HCT116 (cell line): ENCODE results near the gene TMA7. TPM values are rescaled to one million over a fixed set of nuclear protein-coding genes. Genes with fewer than 3 reads are reported as not detected.

ENCODE experiments used
- ATAC-seq: fragments of 200-7000 bp; cut with Tn5 transposase; 2 replicates; pipeline ENCODE4 v1.9.1; 2020; ENCODE audit warnings: mild to moderate bottlenecking, moderate library complexity
- BruUV-seq: library from RNA; stranded (reverse); fragments of 400-500 nt; replicated peaks from 2 replicates; lab custom pipeline; 2021; lab: Mats Ljungman, UMichigan
- CTCF ChIA-PET: fragments of 300-600 bp; sonication (Branson Sonifier 250); formaldehyde crosslinking; loops from one replicate; lab custom pipeline; 2021; ENCODE audit warnings: antibody characterized with exemption; lab: Charles Lee
- POLR2A ChIA-PET: fragments of 300-600, 350-600 bp; sonication (Branson Sonifier 250); formaldehyde crosslinking; loops from one replicate; lab custom pipeline; 2021; ENCODE audit warnings: antibody characterized with exemption; lab: Charles Lee
- RAD21 ChIA-PET, 2 experiments: fragments of 300-600 bp; sonication (Branson Sonifier 250); formaldehyde crosslinking; loops; one replicate each; lab custom pipeline; 2023; ENCODE audit warnings: low total read pairs in 2 of 2; ENCODE audit not compliant: uncharacterized antibody in 2 of 2, unreplicated experiment in 2 of 2, low non-redundant PET in 1 of 2; lab: Charles Lee
- DNase-seq: peaks from one replicate; pipeline ENCODE4 v3.0.0-alpha.2; 2010; ENCODE audit warnings: low read depth, low spot score
- H2AFZ ChIP-seq: fragments of 200-600 bp; shearing (Covaris generic), sonication (generic); 2 replicates; pipeline ENCODE4 v1.6.1; 2017; ENCODE audit warnings: low read depth, mixed run types, mixed read lengths, antibody characterized with exemption, low read length; ENCODE audit not compliant: poor library complexity, severe bottlenecking
- H3K27ac ChIP-seq: 2 replicates; pipeline ENCODE4 v1.5.1; 2012; ENCODE audit warnings: low read depth, low read length
- H3K27me3 ChIP-seq: fragments of 200-600 bp; sonication (generic); 2 replicates; pipeline ENCODE4 v1.6.1; 2016; ENCODE audit warnings: mixed run types, low read length, mixed read lengths; ENCODE audit not compliant: insufficient read depth
- H3K36me3 ChIP-seq, 2 experiments: fragments of 200-500 bp in 1 of 2; fragments of 200-600 bp in 1 of 2; sonication (Bioruptor generic) in 1 of 2; sonication (generic) in 1 of 2; 2 replicates each; pipeline versions ENCODE4 v1.5.1 to v1.6.1; 2014 to 2016; ENCODE audit warnings: low read length in 2 of 2, inconsistent platforms in 1 of 2, mixed read lengths in 1 of 2, mixed run types in 1 of 2; ENCODE audit not compliant: insufficient read depth in 2 of 2, control insufficient read depth in 1 of 2
- H3K4me1 ChIP-seq, 2 experiments: fragments of 200-600 bp in 1 of 2; sonication (generic) in 1 of 2; 2 replicates each; pipeline versions ENCODE4 v1.5.1 to v1.6.1; 2012 to 2017; ENCODE audit warnings: low read length in 2 of 2, inconsistent platforms in 1 of 2, mild to moderate bottlenecking in 1 of 2, mixed read lengths in 1 of 2, mixed run types in 1 of 2, moderate library complexity in 1 of 2; ENCODE audit not compliant: insufficient read depth in 2 of 2, control insufficient read depth in 1 of 2
- H3K4me2 ChIP-seq: fragments of 200-600 bp; sonication (generic); 2 replicates; pipeline ENCODE4 v1.6.1; 2017; ENCODE audit warnings: mixed run types, low read length, mixed read lengths
- H3K4me3 ChIP-seq, 2 experiments: fragments of 200-600 bp in 1 of 2; sonication (generic) in 1 of 2; replicated peaks in 1 of 2; 2 replicates each; pipeline ENCODE4 v1.5.1; 2011 to 2016; ENCODE audit warnings: low read length in 2 of 2, control low read depth in 1 of 2, low read depth in 1 of 2, mild to moderate bottlenecking in 1 of 2, mixed read lengths in 1 of 2, mixed run types in 1 of 2
- H3K79me2 ChIP-seq: fragments of 200-600 bp; sonication (generic); 2 replicates; pipeline ENCODE4 v1.6.1; 2017; ENCODE audit warnings: mild to moderate bottlenecking, mixed run types, low read length, moderate library complexity, mixed read lengths; ENCODE audit not compliant: insufficient read depth
- H3K9ac ChIP-seq: fragments of 200-600 bp; sonication (generic); 2 replicates; pipeline ENCODE4 v1.6.1; 2016; ENCODE audit warnings: low read length, mixed read lengths
- H3K9me2 ChIP-seq: fragments of 200-600 bp; sonication (generic), shearing (Covaris generic); 2 replicates; pipeline ENCODE4 v1.6.1; 2017; ENCODE audit warnings: mixed run types, mild to moderate bottlenecking, moderate library complexity; ENCODE audit not compliant: insufficient read depth
- H3K9me3 ChIP-seq, 2 experiments: fragments of 200-500 bp in 1 of 2; fragments of 200-600 bp in 1 of 2; sonication (Bioruptor generic) in 1 of 2; sonication (generic) in 1 of 2; 2 replicates each; pipeline ENCODE4 v1.6.1; 2014 to 2017; ENCODE audit warnings: low read length in 2 of 2, mixed read lengths in 2 of 2, inconsistent platforms in 1 of 2, low read depth in 1 of 2, mild to moderate bottlenecking in 1 of 2, mixed run types in 1 of 2, moderate library complexity in 1 of 2; ENCODE audit not compliant: control insufficient read depth in 1 of 2, insufficient read depth in 1 of 2
- H4K20me1 ChIP-seq: fragments of 200-600 bp; sonication (generic), shearing (Covaris generic); 2 replicates; pipeline ENCODE4 v1.6.1; 2017; ENCODE audit warnings: mixed run types, mild to moderate bottlenecking, moderate library complexity; ENCODE audit not compliant: insufficient read depth
- ELF1 ChIP-seq: IDR thresholded peaks from 2 replicates; pipeline ENCODE4 v1.6.1; 2012; ENCODE audit warnings: low read depth, borderline replicate concordance
- EZH2phosphoT487 ChIP-seq: fragments of 200-600 bp; IDR thresholded peaks from 2 replicates; pipeline ENCODE4 v1.6.1; 2018; ENCODE audit warnings: antibody characterized with exemption, borderline replicate concordance
- FOSL1 ChIP-seq: IDR thresholded peaks from 2 replicates; pipeline ENCODE4 v1.6.1; 2012; ENCODE audit warnings: low read depth
- JUND ChIP-seq: IDR thresholded peaks from 2 replicates; pipeline ENCODE4 v1.6.1; 2012
- POLR2A ChIP-seq: IDR thresholded peaks from 2 replicates; pipeline ENCODE4 v1.7.0; 2011; ENCODE audit warnings: borderline replicate concordance; ENCODE audit not compliant: insufficient read depth, insufficient read length; ENCODE audit errors: extremely low read depth
- YY1 ChIP-seq: IDR thresholded peaks from 2 replicates; pipeline ENCODE4 v1.6.1; 2011; ENCODE audit warnings: low read length, low read depth, moderate library complexity, mild to moderate bottlenecking; ENCODE audit not compliant: insufficient replicate concordance; ENCODE audit errors: extremely low read depth
- ZNF274 ChIP-seq: fragments of 200-500 bp; sonication (Bioruptor generic); IDR thresholded peaks from 2 replicates; pipeline ENCODE4 v1.6.1; 2014; ENCODE audit warnings: mild to moderate bottlenecking, low read depth, low read length, inconsistent platforms
- intact Hi-C: fragments of 100-400 bp; cut with micrococcal nuclease; formaldehyde crosslinking; loops from 2 replicates; pipeline ENCODE4 v1.10.0; 2022
- total RNA-seq: library from RNA; stranded (reverse); gene quantifications from one replicate; pipeline ENCODE4 v1.2.1, GENCODE V29; 2021; ENCODE audit not compliant: unreplicated experiment
- TF ChIP-seq, protein P1 (sequence below): IDR thresholded peaks from 2 replicates; pipeline ENCODE4 v1.6.1; 2012
- TF ChIP-seq, protein P2 (sequence below): IDR thresholded peaks from 2 replicates; pipeline ENCODE4 v1.6.1; 2011; ENCODE audit warnings: mild to moderate bottlenecking, low read length, moderate library complexity; ENCODE audit not compliant: insufficient replicate concordance; ENCODE audit errors: extremely low read depth

Gene TMA7
- total RNA-seq, 1 experiment from 2014 or later, result 334 TPM

DNA sequence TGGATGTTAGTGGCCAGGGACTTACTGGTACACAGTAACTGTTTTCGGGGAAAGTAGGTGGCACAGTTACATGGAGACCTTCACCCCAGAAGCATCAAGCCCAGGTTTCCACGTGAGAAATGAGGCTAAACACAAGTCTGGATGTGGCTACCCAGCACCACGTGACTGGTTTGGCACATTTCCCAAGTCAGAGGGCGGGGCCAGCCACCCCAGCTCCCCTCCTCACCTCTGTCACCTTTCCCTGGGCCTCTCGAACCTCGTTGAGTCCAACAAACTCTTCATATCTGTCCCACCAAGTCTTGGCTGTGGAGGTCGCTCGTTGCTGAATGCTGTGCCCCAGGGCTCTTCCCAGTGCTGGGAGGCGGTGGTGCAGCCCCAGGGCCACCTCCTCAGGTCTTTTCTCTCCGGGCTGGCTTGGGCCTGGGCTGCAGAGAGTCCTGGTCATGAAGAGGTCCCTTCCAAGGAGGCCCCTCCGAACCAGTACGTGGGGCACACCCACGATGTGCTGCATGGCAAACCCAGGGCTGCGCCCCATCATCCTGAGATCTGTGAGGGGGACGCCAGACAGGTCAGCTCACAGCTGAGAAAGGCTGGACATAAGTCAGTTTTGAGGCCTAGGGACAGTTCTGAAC, 5.3 kb upstream of the TMA7 start:
- H3K4me1 ChIP-seq, result peaks cover 50 to 79% of the 10 kb centered on the region in 2 experiments
- H3K9me3 ChIP-seq, result no peaks in the 10 kb centered on the region
- H2AFZ ChIP-seq, result no peak overlapping the region
- no peaks in the 10 kb centered on the region for H4K20me1 ChIP-seq
- no peak for TF ChIP-seq POLR2A
- TF ChIP-seq ZNF274, result no peak
- TF ChIP-seq JUND, result no peak
- TF ChIP-seq, protein P1, sequence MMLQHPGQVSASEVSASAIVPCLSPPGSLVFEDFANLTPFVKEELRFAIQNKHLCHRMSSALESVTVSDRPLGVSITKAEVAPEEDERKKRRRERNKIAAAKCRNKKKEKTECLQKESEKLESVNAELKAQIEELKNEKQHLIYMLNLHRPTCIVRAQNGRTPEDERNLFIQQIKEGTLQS, result no peak
- TF ChIP-seq FOSL1, result no peak
- TF ChIP-seq, protein P2, sequence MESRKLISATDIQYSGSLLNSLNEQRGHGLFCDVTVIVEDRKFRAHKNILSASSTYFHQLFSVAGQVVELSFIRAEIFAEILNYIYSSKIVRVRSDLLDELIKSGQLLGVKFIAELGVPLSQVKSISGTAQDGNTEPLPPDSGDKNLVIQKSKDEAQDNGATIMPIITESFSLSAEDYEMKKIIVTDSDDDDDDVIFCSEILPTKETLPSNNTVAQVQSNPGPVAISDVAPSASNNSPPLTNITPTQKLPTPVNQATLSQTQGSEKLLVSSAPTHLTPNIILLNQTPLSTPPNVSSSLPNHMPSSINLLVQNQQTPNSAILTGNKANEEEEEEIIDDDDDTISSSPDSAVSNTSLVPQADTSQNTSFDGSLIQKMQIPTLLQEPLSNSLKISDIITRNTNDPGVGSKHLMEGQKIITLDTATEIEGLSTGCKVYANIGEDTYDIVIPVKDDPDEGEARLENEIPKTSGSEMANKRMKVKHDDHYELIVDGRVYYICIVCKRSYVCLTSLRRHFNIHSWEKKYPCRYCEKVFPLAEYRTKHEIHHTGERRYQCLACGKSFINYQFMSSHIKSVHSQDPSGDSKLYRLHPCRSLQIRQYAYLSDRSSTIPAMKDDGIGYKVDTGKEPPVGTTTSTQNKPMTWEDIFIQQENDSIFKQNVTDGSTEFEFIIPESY, result no peak
- TF ChIP-seq YY1, result no peak
- no peak for TF ChIP-seq ELF1
- no peak for TF ChIP-seq EZH2phosphoT487
- ATAC-seq (no peak), DNase-seq (no peak)
- no TSS peak for BruUV-seq
- no peaks in the 10 kb centered on the region for H3K9me2 ChIP-seq
- peak overlapping the region in 1 of 2 experiments; percentile 46; a peak in 1 of 4 replicates for H3K4me3 ChIP-seq
- ChIA-PET POLR2A (interaction anchor here (1.6 kb wide), 1 partner anchor 34 kb away, joined by 22 read pairs; no protein-coding TSS in a partner anchor), RAD21 (interaction anchor here (0.6 to 3.3 kb wide), 4 partner anchors 8 to 34 kb away, joined by 3 to 59 read pairs (median 14); no protein-coding TSS in a partner anchor), CTCF (interaction anchor here (0.9 to 6.4 kb wide), 4 partner anchors 33 to 240 kb away, joined by 3 to 386 read pairs (median 7); no protein-coding TSS in a partner anchor)
- H3K9ac ChIP-seq, result peak overlapping the region; percentile 55
- no peaks in the 10 kb centered on the region for H3K27me3 ChIP-seq
- H3K79me2 ChIP-seq, result peaks cover 25% of the 10 kb centered on the region; the same call in 1 of the 2 replicates
- intact Hi-C loops, result no loop called here
- peak overlapping the region; percentile 62 for H3K27ac ChIP-seq
- peaks cover 0 to 17% of the 10 kb centered on the region in 2 experiments; a peak in 1 of 4 replicates for H3K36me3 ChIP-seq
- H3K4me2 ChIP-seq, result peak overlapping the region; percentile 79
